K562 (cell line): ENCODE measurements around the gene MBD5. TPM values are rescaled to one million over a fixed set of nuclear protein-coding genes. Genes with fewer than 3 reads are reported as not detected.

Source experiments
- ATAC-seq: fragments of 200-7000 bp; cut with Tn5 transposase; 3 replicates; pipeline ENCODE4 v1.9.1; 2020; ENCODE audit warnings: moderate library complexity
- BruUV-seq: library from RNA; stranded (reverse); fragments of 400-500 nt; replicated peaks from 2 replicates; lab custom pipeline; 2021; lab: Mats Ljungman, UMichigan
- CTCF ChIA-PET: fragments of 300-600 bp; formaldehyde crosslinking; extraction: SDS; loops from one replicate; lab custom pipeline; 2021; ENCODE audit warnings: low intra/inter-chr PET ratio; lab: Yijun Ruan, JAX
- POLR2A ChIA-PET: fragments of 300-600, 350-650 bp; sonication (Branson Sonifier 250); formaldehyde crosslinking; extraction: SDS; loops from one replicate; lab custom pipeline; 2021; ENCODE audit warnings: antibody characterized with exemption, inconsistent platforms; lab: Yijun Ruan, JAX
- DNase-seq, 4 experiments: peaks; one replicate each; pipeline versions ENCODE4 v3.0.0 to v3.0.0-alpha.2; 2011 to 2018; ENCODE audit warnings: low spot score in 3 of 4, mixed read lengths in 3 of 4; ENCODE audit errors: extremely low read depth in 1 of 4
- FAIRE-seq: peaks from 2 replicates; lab custom pipeline; 2011; peaks lifted over from hg19 to GRCh38; lab: Jason Lieb, UNC
- H2AFZ ChIP-seq: 2 replicates; pipeline ENCODE4 v1.6.0; 2011; ENCODE audit warnings: low read depth, low read length, control low read depth, inconsistent platforms
- H3K27ac ChIP-seq: fragments of 200-600 bp; 3 replicates; pipeline ENCODE4 v1.8.0; 2011; ENCODE audit warnings: low read depth, mild to moderate bottlenecking, control low read depth, inconsistent platforms, low read length, moderate library complexity, mixed read lengths; ENCODE audit errors: extremely low read depth
- H3K27me3 ChIP-seq, 2 experiments: fragments of 300-600 bp in 1 of 2; 2 replicates in 1 of 2; 3 replicates in 1 of 2; pipeline versions ENCODE4 v1.6.0 to v1.8.0; 2011; ENCODE audit warnings: inconsistent platforms in 2 of 2, low read length in 2 of 2, mild to moderate bottlenecking in 1 of 2, mixed read lengths in 1 of 2, moderate library complexity in 1 of 2; ENCODE audit not compliant: control insufficient read depth in 2 of 2, insufficient read depth in 2 of 2
- H3K36me3 ChIP-seq: fragments of 300-600 bp; 3 replicates; pipeline ENCODE4 v1.8.0; 2011; ENCODE audit warnings: mild to moderate bottlenecking, low read length, inconsistent platforms; ENCODE audit not compliant: control insufficient read depth, insufficient read depth
- H3K4me1 ChIP-seq, 2 experiments: fragments of 200-600 bp in 1 of 2; replicated peaks in 1 of 2; 2 replicates in 1 of 2; 3 replicates in 1 of 2; pipeline versions ENCODE4 v1.5.1 to v1.8.0; 2011; ENCODE audit warnings: inconsistent platforms in 2 of 2, low read length in 2 of 2, mild to moderate bottlenecking in 1 of 2, mixed read lengths in 1 of 2, moderate library complexity in 1 of 2; ENCODE audit not compliant: control insufficient read depth in 2 of 2, insufficient read depth in 2 of 2
- H3K4me2 ChIP-seq: 2 replicates; pipeline ENCODE4 v1.6.1; 2011; ENCODE audit warnings: low read length, control low read depth, inconsistent platforms, mixed read lengths; ENCODE audit not compliant: insufficient read depth
- H3K4me3 ChIP-seq: fragments of 200-600 bp; sonication (generic), shearing (Covaris generic); 2 replicates; pipeline ENCODE4 v1.5.1; 2016; ENCODE audit warnings: control low read depth, inconsistent platforms
- H3K79me2 ChIP-seq: fragments of 200-600 bp; 3 replicates; pipeline ENCODE4 v1.8.0; 2011; ENCODE audit warnings: low read length, inconsistent platforms; ENCODE audit not compliant: control insufficient read depth, insufficient read depth
- H3K9ac ChIP-seq, 2 experiments: 2 replicates each; pipeline versions ENCODE4 v1.6.0 to v1.6.1; 2011; ENCODE audit warnings: low read depth in 2 of 2, low read length in 2 of 2, control low read depth in 1 of 2, inconsistent platforms in 1 of 2, mild to moderate bottlenecking in 1 of 2, mixed read lengths in 1 of 2; ENCODE audit not compliant: insufficient read depth in 1 of 2
- H3K9me1 ChIP-seq: one replicate; pipeline ENCODE4 v1.6.0; 2011; ENCODE audit warnings: inconsistent platforms, mild to moderate bottlenecking, low read length, moderate library complexity; ENCODE audit not compliant: control insufficient read depth, insufficient read depth
- H3K9me3 ChIP-seq: replicated peaks from 2 replicates; pipeline ENCODE4 v1.5.1; 2011; ENCODE audit warnings: low read depth, low read length, inconsistent platforms; ENCODE audit not compliant: control insufficient read depth, insufficient read depth
- H4K20me1 ChIP-seq: replicated peaks from 2 replicates; pipeline ENCODE4 v1.6.1; 2011; ENCODE audit warnings: low read length, inconsistent platforms, mixed read lengths; ENCODE audit not compliant: control insufficient read depth, insufficient read depth
- DDX20 ChIP-seq: fragments of 450-650 bp; IDR thresholded peaks from 2 replicates; pipeline ENCODE4 v1.6.1; 2016; ENCODE audit warnings: missing genetic modification characterization, low read depth, mild to moderate bottlenecking, missing compliant biosample characterization, moderate library complexity
- FOXA3 ChIP-seq, 2 experiments: fragments of 450-650 bp in 1 of 2; sonication (generic) in 1 of 2; formaldehyde crosslinking; IDR thresholded peaks in 1 of 2; conservative IDR thresholded peaks in 1 of 2; 2 replicates each; pipeline versions ENCODE4 v1.4.0 to v1.8.0; 2020 to 2022; ENCODE audit warnings: mild to moderate bottlenecking in 2 of 2, missing genetic modification reagents in 1 of 2
- HLTF ChIP-seq: fragments of 450-650 bp; IDR thresholded peaks from 2 replicates; pipeline ENCODE4 v1.6.1; 2016
- MBD1 ChIP-seq: fragments of 250-450 bp; sonication (Bioruptor Pico); IDR thresholded peaks from 2 replicates; pipeline ENCODE4 v1.8.0; 2022; ENCODE audit warnings: inconsistent platforms
- MNT ChIP-seq, 2 experiments: fragments of 450-650 bp; conservative IDR thresholded peaks; 2 replicates each; pipeline ENCODE4 v1.6.1; 2017; ENCODE audit warnings: mild to moderate bottlenecking in 2 of 2, moderate library complexity in 2 of 2
- MTF1 ChIP-seq: fragments of 250-450 bp; sonication (Bioruptor Pico); IDR thresholded peaks from 2 replicates; pipeline ENCODE4 v1.9.0; 2021; ENCODE audit warnings: moderate library complexity, mild to moderate bottlenecking, inconsistent platforms, borderline replicate concordance
- NR1H2 ChIP-seq: sonication (generic); formaldehyde crosslinking; IDR thresholded peaks from 2 replicates; pipeline ENCODE4 v1.4.0; 2020; ENCODE audit warnings: mild to moderate bottlenecking, missing genetic modification reagents
- RBM39 ChIP-seq: fragments of 200-400 bp; formaldehyde crosslinking; optimal IDR thresholded peaks from 2 replicates; pipeline ENCODE3; 2018; ENCODE audit warnings: low read depth, low read length
- REST ChIP-seq, 2 experiments: fragments of 450-650 bp; formaldehyde crosslinking in 1 of 2; IDR thresholded peaks; 2 replicates each; pipeline versions ENCODE4 v1.4.0 to v1.6.1; 2014 to 2020; ENCODE audit warnings: mild to moderate bottlenecking in 2 of 2, borderline replicate concordance in 1 of 2, low read depth in 1 of 2
- RUNX1 ChIP-seq: sonication (generic); IDR thresholded peaks from 2 replicates; pipeline ENCODE4 v1.6.1; 2016; ENCODE audit warnings: antibody characterized with exemption, low read depth
- SETDB1 ChIP-seq: IDR thresholded peaks from one replicate; pipeline ENCODE4 v1.6.1; 2012; ENCODE audit warnings: low read length, control low read depth, inconsistent platforms
- ZNF316 ChIP-seq: fragments of 450-650 bp; IDR thresholded peaks from 2 replicates; pipeline ENCODE4 v1.6.1; 2016
- in situ Hi-C: fragments of 300-500 bp; cut with MboI; formaldehyde crosslinking; loops from 4 replicates; pipeline ENCODE4 v1.15.0; 2018; ENCODE audit warnings: inconsistent platforms, mixed read lengths
- intact Hi-C: fragments of 100-400 bp; cut with micrococcal nuclease; formaldehyde crosslinking; loops from 2 replicates; pipeline ENCODE4 v1.14.2; 2022
- polyA plus RNA-seq, 8 experiments: library from polyadenylated mRNA; depleted of rRNA in 4 of 8; stranded (reverse) in 5 of 8; unstranded in 3 of 8; fragments of >200 nt; fragmentation: Nextera tagmentation in 2 of 8; fragmentation: Illumina TruSeq in 1 of 8; extraction: Ambion mirVana in 2 of 8; extraction: Trizol in 1 of 8; gene quantifications; 2 replicates each; pipeline versions ENCODE4 v1.2.1 to v1.2.3, GENCODE V29; 2011 to 2014; ENCODE audit warnings: inconsistent platforms in 1 of 8, missing spikeins in 1 of 8
- total RNA-seq, 7 experiments: library from RNA; depleted of rRNA in 6 of 7; stranded (reverse); fragments of >200 nt in 6 of 7; fragmentation: Illumina TruSeq in 2 of 7; extraction: Trizol in 2 of 7; gene quantifications; 2 replicates each; pipeline versions ENCODE4 v1.2.1 to v1.2.3, GENCODE V29; 2011 to 2021; ENCODE audit warnings: low replicate concordance in 1 of 7

Gene MBD5
- total and polyA plus RNA-seq, 9 of the 15 experiments (the other 6 are each of a cell fraction or from before 2014, with no cell fraction given): 3.4 to 14.5 (median 9.0) TPM

GRCh38 chr2:147996828-147997227 is 24.1 kb upstream of the MBD5 start:
- H3K36me3 ChIP-seq: peaks cover 5% of the 10 kb centered on the region; the same call in 2 of the 3 replicates
- intact Hi-C loops: no loop called here
- H3K79me2 ChIP-seq: peaks cover 86% of the 10 kb centered on the region
- peaks cover 3% of the 10 kb centered on the region; the same call in 1 of the 2 replicates for H4K20me1 ChIP-seq
- H3K9me1 ChIP-seq: no peaks in the 10 kb centered on the region
- no peaks in the 10 kb centered on the region for H3K27me3 ChIP-seq
- H2AFZ ChIP-seq: no peak overlapping the region
- POLR2A ChIA-PET: interaction anchor here (1.7 kb wide), 1 partner anchor 24 kb away, joined by 4 read pairs; the partner anchor contains the start of genes MBD5 and ORC4
- in situ Hi-C loops: loop anchor here (10.0 kb wide), 1 partner anchor 208 kb away; no protein-coding TSS in a partner anchor
- BruUV-seq: no TSS peak
- peaks cover 3% of the 10 kb centered on the region; the same call in 1 of the 2 replicates for H3K9me3 ChIP-seq
- ATAC-seq (no peak), DNase-seq (no peak), FAIRE-seq (no peak)
- no peak overlapping the region for H3K27ac ChIP-seq
- H3K4me2 ChIP-seq: no peak overlapping the region
- no peak overlapping the region for H3K9ac ChIP-seq
- H3K4me3 ChIP-seq: no peak overlapping the region
- CTCF ChIA-PET: no interaction called here
- no peaks in the 10 kb centered on the region for H3K4me1 ChIP-seq
- no peak for TF ChIP-seq HLTF
- no peak for TF ChIP-seq DDX20 (tag)
- TF ChIP-seq MBD1: no peak
- no peak for TF ChIP-seq RBM39
- TF ChIP-seq MTF1 (CRISPR knock-in tag): no peak
- TF ChIP-seq FOXA3 (CRISPR knock-in tag; conservative IDR thresholded peaks at IDR 0.05 in 1 of 2, IDR thresholded peaks at IDR 0.05 in 1 of 2): no peak
- TF ChIP-seq ZNF316: no peak
- TF ChIP-seq NR1H2: no peak
- no peak for TF ChIP-seq RUNX1
- TF ChIP-seq REST (IDR thresholded peaks at IDR 0.05; ENCODE audit: borderline replicate concordance): no peak
- no peak for TF ChIP-seq REST (CRISPR knock-in tag; IDR thresholded peaks at IDR 0.05; ENCODE audit: low read depth)
- no peak for TF ChIP-seq SETDB1
- TF ChIP-seq MNT (conservative IDR thresholded peaks at IDR 0.05): no peak
